ENCODE data around the gene SIRT1.
"Not testable (repeated sequence)": the region's sequence is repeated elsewhere in the genome, so short reads cannot be mapped to it uniquely, and the experiment has no call there.

Gene SIRT1

DNA sequence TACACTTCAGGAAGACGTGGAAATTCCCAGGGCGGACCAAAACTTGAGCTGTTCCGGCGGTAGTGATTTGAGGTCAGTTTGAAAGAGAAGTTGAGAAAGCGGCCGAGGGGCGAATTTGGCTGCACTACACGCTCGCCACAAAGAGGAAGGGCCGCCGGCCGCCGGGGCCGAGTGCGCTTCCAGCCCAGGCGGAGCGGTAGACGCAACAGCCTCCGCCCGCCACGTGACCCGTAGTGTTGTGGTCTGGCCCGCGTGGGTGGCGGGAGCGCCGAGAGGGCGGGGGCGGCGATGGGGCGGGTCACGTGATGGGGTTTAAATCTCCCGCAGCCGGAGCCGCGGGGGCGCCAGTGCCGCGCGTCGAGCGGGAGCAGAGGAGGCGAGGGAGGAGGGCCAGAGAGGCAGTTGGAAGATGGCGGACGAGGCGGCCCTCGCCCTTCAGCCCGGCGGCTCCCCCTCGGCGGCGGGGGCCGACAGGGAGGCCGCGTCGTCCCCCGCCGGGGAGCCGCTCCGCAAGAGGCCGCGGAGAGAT lies at the start of gene SIRT1:
Gene SIRT1 (plus strand): TSS at position 344 of the 529 bp plus-strand sequence. CDS start 66 bp downstream, at position 410.
- peak; percentile 95 for DNase-seq

GRCh38 chr10:67835541-67836394 lies 48.7 kb upstream of the SIRT1 start:
- not testable (repeated sequence) for DNase-seq

DNA sequence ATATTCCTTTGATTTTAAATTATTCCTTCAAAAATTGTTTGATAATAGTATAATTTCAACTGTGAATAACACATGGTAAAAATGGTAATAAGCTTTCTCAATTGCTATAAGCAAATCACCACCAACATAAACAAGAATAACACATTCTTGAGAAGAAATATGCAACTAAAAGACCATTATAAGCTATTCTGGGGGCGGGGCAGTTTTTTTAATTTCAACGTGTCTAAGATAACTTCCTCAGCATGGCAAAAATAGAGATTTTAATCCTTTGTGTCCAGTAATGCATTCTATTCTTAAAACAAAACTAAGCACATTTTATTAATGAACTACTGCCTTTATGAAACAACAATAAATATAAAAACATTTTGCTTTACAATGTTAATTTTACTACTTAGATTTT lies 48.0 kb upstream of the SIRT1 start:
- no peak for DNase-seq

DNA sequence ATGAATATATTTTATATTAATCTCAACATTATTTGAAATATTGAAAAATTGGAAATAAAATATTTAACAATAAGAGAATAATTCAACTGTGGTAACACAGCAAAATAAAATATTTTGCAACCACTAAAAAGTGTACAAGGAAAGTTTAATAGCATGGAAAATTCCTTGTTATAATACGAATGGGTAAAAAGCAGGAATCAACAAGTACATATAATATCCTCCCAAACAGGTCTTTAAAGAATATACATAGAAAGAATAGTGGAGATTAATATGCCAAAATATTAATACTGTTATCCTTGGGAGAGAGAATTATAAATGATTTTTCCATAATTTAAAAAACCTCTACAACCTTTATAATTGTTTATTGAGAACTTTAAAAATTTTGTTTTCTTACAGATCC lies 47.5 kb upstream of the SIRT1 start:
- no peak for DNase-seq

DNA sequence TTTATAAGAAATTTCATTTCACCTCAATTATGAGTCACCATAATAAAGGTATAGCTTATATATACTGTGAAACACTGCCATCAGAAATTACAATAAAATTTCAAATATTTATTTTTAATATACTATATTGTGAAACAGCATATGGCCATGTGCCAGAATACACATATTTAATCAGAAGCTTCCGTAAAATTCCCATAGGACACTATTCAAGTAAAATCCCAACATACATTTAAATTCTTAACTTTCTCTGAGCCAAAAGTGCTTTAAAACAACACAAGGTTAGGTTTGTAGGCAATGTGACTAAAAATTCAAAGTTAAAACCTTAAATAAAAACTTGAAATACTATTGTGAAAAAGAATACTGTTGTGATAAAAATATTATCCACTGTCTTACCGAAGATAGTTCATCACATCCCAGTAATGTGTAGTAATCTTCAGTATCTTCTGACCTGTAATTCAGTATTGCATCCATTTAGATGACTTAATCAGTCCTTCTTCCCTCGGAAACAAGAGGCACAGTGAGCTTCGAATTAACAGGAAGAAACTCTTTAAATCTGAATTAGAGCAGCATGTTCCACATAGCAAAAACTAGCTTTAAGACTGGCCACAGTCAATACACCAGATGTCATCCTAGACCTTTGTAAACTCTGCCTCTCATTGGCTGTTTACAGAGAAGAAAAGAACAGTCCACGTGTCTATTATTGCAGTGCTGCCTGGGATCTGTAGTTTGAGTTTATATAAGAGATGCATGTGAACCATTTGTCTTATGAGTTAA lies 46.7 kb upstream of the SIRT1 start, which contains the start of gene DNAJC12:
Gene DNAJC12 (minus strand): TSS at position 648 of the 774 bp plus-strand sequence. CDS start 177 bp downstream, at position 471.
- peak; percentile 14 for DNase-seq

DNA sequence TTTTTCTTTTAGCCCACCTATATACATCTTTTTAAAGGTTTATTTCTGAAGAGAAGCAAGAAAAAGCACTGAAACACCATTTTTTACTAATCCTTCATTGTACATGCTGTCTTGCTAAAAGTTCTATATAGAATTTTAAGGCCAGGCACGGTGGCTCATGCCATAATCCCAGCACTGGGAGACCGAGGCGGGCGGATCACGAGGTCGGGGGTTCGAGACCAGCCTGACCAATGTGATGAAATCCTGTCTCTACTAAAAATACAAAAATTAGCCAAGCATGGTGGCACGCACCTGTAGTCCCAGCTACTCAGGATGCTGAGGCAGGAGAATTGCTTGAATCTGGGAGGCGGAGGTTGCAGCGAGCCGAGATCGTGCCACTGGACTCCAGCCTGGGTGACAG lies 44.9 kb upstream of the SIRT1 start:
- not testable (repeated sequence) for DNase-seq

DNA sequence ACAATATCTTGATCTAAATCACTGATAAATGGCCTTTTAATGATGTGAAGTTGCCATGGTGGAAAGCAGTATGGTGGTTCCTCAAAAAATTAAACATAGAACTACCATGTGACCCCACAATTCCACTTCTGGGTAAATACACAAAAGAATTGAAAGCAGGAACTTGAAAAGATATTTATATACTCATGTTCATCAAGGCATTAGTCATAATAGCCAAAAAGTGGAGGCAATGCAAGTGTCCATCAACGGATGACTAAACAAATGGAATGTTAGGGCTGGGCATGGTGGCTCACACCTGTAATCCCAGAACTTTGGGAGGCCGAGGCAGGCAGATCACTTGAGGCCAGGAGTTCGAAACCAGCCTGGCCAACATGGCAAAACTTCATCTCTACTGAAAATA lies 44.5 kb upstream of the SIRT1 start:
- no peak for DNase-seq

DNA sequence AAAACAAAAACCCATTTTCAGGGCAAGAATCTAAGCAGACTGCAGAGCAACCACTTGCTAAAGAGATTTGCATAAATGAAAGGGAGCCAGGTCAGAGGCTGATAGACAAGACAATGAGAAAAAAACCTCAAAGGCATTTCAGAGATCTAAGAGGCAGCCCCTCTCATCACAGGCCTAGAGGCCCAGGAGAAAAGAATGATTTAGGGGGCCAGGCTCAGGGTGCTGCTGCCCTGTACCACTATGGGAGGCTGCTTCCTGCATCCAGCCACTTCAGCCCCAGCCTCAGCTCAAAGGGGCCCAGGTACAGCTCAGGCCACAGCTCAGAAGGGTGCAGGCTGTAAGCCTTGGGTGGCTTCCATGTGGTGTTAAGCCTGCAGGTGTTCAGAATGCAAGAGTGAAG lies 42.7 kb upstream of the SIRT1 start:
- DNase-seq = no peak

DNA sequence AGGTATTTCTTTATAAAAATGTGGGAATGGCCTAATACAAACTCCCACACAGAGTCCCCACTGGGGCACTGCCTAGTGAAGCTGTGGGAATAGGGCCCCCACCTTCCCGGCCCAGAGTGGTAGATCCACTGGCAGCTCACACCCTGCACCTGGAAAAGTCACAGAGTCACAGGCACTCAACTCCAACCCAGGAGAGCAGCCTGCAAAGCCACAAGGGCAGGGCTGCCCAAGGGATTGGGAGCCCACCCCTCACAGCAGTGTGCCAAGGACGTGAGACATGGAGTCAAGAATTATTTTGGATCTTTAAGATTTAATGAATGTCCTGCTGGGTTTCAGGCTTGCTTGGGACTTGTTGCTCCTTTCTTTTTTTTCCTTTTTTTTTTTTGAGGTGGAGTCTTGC lies 41.2 kb upstream of the SIRT1 start:
- DNase-seq = no peak

- peak; percentile 95 for DNase-seq
Measured at GRCh38 chr10:67849331-67850011, 35.0 kb upstream of the SIRT1 start.

DNA sequence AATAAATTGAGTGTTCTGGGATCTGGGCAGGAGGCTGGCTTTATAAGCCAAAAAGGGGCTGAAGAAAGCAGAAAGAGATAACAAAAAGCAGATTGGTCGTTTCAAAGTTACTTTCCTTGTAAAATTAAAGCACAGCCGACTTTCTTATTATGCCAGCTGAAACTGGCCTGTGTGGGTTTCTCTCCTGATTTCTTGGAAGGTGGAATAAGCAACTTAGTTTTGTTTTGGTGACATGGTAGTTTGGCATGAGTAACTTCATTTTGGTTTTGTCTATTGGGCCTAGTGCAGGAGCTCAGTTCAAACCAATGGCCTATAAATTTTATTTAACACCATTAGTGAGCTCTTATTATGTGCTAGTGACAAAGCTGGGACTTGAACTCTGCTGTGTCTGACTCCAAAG lies 33.3 kb upstream of the SIRT1 start:
- no peak for DNase-seq

DNA sequence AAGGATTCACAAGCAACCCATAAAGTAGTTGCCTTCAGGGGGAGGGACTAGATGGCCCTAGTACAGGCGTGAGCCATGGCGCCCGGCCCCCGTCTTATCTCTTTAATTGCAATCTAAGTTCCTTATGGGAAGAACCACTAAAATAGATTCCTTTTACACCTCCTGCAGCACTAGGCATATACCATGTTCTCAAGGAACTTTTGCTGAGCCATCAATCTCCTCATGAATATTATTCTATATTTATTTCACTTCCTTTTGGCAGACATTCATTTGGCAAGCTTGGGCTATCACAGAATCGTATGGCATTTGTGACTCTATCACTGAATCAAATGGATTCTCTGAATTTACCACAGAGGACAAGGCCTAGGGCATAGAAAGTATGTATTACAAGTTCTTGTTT lies 31.7 kb upstream of the SIRT1 start:
- DNase-seq = no peak

- DNase-seq = no peak
Measured at GRCh38 chr10:67853512-67853911, 30.9 kb upstream of the SIRT1 start.

DNA sequence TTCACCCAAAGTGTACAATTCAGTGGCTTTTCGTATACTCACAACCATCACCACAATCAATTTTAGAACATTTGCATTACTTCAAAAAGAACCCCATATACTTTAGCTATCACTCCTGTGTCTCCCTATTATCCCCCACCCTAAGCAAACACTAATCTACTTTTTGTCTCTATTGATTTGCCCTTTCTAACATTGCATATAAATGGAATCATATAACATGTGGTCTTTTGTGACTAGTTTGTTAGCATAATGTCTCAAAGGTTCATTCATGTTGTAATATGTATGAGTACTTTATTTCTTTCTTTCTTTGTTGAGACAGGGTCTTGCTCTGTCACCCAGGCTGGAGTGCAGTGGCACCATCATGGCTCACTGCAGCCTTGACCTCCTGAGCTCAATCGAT lies 25.5 kb upstream of the SIRT1 start:
- DNase-seq = no peak

DNA sequence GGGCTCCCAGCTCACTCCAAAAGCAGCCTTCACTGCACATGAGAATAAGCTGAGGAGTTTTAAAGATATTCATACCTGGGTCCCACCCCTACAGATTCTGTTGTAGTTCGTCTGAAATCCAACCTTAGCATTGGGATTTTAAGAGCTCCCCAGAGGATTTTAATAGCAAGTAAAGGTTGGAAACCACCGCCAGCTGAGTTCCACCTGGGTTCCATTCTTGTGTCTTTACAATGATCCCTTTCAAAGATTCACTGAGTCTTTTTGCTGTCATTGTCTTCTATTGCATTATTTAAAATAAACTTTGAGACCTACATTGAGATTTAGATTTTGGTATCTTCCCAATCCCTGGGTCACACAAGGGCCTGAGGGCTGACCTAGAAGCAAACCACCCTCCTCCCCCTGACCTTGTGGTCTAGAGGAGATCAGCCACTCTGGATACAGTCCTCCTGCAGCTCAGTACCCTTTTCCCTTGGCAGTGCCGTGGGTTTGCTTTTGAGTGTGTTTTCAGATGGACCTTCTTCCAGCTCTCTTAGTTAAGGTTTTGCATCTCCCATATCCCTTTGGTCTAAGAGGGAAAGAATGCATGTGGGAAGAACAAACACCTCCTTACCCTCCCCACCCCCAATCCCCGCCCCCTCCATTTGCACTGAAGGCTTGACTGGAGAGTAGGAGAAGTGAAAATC lies 22.6 kb upstream of the SIRT1 start:
- DNase-seq = no peak

- DNase-seq = no peak
Measured at GRCh38 chr10:67863094-67863493, 21.4 kb upstream of the SIRT1 start.

DNA sequence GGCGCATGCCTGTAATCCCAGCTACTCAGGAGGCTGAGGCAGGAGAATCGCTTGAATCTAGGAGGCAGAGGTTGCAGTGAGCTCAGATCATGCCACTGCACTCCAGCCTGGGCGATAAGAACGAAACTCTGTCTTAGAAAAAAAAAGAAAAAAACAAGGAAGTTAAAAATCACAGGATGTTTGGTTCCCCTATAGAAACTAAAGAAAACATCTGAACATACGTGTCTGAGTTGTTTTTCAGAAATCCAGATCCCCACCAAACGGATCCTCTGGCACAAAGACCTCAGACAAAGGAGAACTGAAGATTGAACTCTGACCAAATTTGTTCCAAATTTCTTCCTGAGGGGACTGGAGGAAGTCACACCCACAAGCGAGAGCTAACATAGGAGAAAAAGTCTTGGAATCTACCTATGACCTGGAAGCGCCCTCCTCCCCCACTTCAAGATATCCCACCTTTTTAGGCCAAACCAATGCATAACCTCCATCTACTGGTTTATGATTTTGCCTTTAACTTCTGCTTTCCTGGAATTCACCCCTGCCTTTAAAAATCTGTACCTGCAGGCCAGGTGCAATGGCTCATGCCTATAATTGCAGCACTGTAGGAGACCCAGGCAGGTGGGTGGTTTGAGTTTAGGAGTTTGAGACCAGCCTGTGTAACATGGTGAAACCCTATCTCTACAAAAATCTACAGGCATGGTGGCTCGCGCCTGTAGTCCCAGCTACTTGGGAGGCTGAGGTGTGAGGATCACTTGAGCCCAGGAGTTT lies 19.7 kb upstream of the SIRT1 start:
- DNase-seq = no peak

DNA sequence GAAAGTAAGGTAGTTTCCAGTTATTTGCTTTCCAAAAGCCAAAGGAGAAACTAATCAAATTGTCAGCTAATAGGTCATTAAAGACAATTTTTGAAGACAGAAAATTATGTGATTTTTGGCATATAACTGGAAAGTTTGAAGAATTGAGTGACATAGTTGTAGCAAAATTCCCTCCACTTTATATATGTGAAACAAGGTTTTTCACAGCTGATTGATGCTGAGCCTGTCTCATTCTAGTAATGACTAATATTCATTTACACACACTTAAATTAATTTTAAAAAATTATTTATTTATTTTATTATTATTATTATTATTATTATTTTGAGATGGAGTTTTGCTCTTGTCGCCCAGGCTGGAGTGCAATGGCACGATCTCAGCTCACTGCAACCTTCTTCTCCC lies 16.3 kb upstream of the SIRT1 start:
- DNase-seq = no peak

DNA sequence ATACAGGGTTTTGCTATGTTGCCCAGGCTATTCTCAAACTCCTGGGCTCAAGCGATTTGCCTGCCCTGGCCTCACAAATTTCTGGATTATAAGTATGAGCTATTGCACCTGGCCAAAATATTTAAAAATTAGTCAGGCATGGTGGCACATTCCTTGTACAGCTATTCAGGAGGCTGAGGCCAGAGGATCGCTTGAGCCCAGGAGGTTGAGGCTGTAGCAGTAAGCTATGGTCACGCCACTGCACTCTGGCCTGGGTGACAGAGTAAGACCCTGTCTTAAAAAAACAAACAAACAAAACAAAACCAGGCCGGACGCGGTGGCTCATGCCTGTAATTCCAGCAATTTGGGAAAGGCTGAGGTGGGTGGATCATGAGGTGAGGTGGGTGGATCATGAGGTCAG lies 14.5 kb upstream of the SIRT1 start:
- DNase-seq = no peak

DNA sequence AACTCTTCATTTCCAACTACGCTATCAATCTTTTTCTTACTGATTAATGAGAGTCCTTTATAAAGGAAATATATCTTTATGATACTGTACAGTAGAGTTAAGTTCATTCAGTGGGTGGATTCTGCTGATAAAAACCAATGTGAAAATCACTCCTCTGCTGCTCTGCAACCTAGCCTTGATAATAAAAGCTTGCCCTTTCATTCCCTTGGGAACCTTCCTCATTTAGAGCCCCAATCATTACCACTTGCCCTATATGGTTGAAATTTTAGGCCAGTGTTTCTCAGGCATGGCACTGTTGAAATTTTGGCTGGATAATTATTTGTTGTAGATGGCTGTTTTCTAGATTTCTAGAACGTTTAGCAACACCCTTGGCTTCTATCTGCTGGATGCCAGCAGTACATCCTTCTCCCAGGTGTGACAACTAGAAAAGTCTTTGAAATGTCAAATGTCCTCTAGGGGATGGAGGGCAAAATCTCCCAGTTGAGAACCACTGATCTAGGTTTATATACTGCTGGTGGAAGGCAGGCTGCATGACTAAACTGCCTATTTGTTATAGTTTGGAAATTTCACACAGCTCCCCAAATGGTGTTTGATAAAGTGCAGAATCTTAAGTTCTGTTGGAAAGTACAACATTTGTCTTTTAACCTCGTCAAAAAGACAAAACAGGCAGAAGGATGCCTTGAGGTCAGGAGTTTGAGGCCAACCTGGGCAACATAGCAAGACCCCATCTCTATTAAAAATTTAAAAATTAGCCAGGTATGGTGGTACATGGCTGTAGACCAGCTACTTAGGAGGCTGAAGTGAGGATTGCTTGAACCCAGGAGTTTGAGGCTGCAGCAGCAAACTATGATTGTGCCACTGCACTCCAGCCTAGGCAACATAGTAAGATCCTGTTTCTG lies 8.9 kb upstream of the SIRT1 start:
- DNase-seq = no peak

DNA sequence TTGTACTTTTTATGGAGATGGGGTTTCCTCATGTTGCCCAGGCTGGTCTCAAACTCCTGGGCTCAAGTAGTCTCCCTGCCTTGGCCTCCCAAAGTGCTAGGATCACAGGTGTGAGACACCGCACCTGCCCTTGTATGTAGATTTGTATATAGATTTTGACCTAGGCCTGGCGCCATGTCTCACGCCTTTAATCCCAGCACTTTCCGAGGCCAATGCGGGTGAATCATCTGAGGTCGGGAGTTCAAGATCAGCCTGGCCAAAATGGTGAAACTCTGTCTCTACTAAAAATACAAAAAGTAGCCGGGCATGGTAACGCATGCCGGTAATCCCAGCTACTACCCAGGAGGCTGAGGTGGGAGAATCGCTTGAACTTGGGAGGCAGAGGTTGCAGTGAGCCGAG lies 7.0 kb upstream of the SIRT1 start:
- not testable (repeated sequence) for DNase-seq
